ENCODE data around the gene NKAIN4.

- TF ChIP-seq CTCF (IDR thresholded peaks at IDR 0.05) (no peak), POLR2A (IDR thresholded peaks at IDR 0.05) (no peak)
Measured at GRCh38 chr20:63295018-63295417, 40.8 kb upstream of the NKAIN4 start.

Data from breast epithelium (tissue), 3 donors.